ENCODE data around the gene JSRP1.

The JSRP1 gene

GRCh38 chr19:2255982-2256685 is at the start of gene JSRP1:
TSS of gene JSRP1 (minus strand) at chr19:2256417. CDS start at chr19:2255314, 1,103 bp downstream.
- DNase-seq, result peak; percentile 87

DNA sequence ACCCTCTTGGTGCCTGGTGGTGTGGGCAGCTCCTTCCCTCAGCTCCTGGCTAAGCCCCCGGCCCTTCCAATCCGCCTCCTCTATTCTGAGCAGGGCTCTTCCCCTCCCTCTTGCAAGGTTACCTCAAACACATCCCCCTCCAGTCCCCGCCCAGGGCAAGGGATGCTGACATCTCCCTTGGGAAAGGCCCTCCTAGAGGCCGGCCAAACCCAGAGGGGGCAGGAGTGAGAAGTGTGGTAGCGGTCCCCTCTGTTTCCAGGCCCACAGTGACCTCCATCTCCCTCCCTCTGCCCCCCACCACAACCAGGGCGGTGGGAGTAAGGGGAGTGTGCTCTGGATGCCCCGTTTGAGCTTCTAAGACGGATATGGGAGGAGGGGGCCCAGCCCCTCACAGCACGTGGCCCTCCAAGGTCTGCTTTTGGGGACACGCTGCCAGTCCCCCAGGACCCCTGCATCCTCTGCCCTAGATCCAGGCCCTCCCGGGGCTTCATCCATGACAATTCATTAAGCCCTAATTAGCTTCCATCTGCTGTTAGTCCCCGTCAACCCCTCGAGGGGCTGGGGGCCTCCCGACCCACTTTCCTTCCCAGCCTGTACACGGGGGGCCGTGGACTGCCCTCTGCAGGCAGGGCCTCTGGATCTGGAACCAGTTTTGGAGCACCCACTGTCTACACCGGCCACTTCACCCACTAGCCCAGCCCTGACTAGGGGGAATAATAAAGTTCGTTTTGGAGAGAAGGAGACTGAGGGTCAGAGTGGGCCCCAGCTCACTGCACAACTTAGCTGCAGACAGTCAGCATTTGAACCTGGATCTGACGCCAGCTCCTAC is 49.4 kb upstream of the JSRP1 start:
- DNase-seq, result no peak

DNA sequence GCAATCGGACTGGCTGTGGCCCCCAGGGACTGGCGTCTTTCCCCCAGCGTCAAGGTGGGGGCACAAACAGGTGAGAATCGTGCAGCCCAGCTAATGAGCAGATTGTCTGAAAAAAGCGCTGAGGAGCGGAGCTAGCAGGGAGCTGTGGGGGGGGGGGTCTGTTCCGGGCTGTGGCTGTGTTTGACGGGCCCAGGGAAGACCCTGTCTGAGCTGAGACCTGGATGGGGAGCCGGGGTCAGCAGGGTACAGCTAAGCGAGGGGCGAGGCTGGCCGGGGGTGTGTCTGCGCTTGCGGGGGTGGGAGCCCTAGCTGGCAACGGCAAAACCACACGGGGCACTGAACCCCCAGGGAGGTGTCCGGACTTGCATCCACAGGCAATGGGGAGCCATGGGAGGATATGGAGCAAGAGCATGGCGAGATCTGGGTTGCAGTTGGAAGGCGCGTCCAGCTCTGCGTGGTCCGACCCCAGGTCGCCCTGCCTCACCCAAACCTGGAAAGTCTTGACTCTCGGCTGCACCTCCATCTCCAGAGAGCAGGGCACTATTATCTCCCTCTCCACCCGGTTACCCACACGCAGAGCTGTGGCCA is 47.1 kb upstream of the JSRP1 start:
- DNase-seq, result no peak

DNA sequence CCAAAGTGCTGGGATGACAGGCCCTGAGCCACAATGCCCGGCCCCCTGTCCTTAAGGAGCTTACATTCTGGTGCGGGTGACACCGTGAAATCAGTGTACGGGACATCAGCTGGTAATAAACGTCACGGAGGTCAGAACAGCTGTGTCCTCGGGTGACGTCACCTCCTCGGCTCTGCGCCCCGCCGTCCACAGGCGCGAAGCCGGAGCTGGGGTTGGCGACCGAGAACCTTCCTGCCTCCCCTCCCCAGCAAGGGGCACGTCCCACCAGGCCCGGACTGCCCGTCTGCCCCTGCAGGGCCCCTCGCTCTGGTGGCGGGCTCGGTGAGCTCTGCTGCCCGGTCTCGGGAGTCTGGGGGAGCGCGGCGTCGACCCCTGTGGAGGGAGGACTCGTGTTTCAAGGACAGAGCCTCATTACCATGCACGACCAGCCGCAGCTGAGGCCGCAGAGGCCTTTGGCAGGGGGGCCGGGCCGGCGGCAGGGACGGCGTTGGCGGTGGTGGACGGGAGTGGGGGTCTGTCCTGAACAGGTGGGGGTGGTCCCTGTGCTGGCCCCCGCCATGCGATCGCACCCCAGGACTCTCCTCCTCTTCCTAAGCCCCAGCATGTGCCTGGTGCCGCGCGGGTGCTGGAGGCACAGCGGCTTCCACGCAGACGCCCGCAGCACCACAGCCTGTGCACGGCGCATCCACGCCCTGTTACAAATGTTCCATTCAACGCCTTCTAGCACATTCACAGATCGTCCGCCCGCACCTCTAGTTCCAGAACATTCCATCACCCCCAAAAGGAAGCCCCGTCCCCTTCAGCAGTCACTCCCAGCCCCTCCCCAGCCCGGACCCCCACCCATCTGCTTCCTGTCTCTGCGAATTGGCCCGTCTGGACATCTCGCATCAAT is 46.3 kb upstream of the JSRP1 start:
- no peak for DNase-seq

DNA sequence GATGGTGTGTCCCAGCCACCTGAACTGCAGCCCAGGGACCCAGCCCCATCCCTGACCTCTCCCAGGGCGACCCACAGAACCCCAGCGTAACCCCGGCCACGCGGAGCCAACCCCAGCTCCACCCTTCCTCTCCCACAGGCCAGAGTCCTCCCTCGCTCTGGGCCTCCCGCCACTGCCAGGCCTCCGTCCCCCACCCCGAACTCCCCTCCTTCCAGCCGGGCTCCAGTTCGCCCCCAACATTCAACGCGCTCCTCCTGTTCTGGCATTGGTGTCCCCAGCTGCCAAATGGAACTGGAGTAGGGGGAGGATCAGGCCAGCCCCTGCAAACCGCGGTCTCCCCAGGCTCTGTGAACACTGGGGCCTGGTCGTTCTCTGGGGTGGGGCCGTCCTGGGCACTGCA is 44.3 kb upstream of the JSRP1 start:
- DNase-seq, result no peak

DNA sequence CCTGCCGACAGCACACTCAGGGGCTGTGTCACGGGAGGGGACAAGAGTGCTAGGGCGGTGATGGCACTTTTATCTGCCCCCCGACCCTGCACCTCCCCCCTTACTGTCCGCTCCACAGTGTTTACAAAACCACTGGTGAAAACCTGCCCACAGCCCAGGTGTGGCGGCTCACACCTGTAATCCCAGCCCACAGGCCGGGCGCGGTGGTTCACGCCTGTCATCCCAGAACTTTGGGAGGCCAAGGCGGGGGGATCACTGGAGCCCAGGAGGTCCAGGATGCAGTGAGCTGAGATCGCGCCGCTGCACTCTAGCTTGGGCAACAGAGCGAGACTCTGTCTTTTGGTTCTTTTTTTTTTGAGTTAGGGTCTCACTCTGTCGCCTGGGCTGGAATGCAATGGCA is 39.9 kb upstream of the JSRP1 start:
- DNase-seq, result no peak

- no peak for DNase-seq
Observed at GRCh38 chr19:2294687-2295335, 38.6 kb upstream of the JSRP1 start.

- peak; percentile 75 for DNase-seq
Observed at GRCh38 chr19:2291185-2291751, 35.1 kb upstream of the JSRP1 start.

DNA sequence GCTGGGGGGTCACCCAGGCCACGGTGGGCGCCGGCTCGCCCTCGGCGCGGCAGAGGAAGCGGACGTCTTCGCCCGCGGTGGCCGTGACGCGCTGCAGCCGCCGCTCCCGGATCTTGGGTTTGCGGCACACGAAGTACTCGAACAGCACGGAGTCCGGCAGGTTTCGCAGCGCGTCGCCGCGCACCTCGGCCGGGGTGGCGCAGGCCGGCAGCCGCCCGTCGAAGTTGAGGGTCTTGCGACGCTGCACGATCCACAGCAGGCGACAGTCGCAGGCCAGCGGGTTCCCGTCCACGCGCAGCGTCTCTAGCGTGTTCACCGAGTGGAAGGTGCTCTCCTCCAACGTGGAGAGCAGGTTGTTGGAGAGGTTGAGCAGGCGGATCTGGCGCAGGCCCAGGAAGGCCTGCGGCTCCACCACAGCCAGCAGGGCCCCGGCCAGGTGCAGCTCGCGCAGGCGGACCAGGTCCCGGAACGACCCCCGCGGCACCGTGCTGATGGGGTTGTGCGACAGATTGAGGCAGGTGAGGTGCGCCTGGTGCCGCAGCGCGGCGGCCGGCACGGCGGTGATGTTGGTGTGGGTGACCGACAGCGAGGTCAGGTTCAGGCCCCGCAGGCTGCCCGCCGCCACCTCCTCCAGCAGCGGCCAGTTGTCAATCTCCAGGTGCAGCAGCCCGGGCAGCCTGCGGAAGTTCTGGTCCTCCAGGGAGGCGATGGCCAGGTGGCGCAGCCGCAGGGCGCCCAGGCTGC is 34.4 kb upstream of the JSRP1 start:
- DNase-seq, result peak; percentile 76

- DNase-seq, result peak; percentile 52
Observed at GRCh38 chr19:2289714-2290435, 33.7 kb upstream of the JSRP1 start.

DNA sequence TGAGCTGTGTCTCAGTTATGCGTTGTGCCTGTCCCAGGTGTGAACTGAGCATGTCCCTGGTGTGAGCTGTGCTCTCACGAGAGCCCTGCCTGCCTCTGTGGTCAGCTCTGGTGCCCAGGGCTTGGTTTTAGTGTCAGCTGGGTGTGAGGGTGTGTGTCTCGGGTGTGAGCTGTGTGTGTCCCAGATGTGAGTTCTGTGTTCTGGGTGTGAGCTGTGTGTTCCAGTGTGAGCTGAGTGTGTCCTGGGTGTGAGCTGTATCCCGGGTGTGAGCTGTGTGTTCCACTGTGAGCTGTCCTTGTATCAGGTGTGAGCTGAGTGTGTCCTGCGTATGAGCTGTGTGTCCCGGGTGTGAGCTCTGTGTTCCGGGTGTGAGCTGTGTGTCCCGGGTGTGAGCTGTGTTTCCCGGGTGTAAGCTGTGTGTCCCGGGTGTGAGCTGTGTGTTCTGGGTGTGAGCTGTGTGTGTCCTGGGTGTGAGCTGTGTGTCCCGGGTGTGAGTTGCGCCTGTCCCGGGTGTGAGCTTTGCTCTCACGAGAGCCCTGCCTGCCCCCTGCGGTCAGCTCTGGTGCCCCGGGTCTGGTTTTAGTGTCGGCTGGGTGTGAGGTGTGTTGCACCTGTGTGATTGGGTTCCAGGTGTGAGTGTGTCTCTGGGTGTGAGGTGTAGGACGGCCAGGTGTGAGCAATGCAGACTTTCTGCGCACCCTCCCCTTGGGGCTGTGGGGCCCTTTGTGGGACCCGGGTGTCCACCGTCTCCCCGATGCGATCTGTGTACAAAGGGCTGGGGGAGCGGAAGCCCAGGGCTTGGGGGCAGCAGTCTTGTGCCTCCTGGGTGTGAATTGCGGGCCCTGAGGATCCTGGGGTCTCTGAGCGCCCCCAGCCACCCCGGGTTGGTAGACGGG is 32.8 kb upstream of the JSRP1 start:
- no peak for DNase-seq

GRCh38 chr19:2288338-2288817 is 32.2 kb upstream of the JSRP1 start:
- DNase-seq, result no peak

- no peak for DNase-seq
Observed at GRCh38 chr19:2287585-2288337, 31.5 kb upstream of the JSRP1 start.

GRCh38 chr19:2286402-2287140 is 30.4 kb upstream of the JSRP1 start:
- DNase-seq, result no peak

DNA sequence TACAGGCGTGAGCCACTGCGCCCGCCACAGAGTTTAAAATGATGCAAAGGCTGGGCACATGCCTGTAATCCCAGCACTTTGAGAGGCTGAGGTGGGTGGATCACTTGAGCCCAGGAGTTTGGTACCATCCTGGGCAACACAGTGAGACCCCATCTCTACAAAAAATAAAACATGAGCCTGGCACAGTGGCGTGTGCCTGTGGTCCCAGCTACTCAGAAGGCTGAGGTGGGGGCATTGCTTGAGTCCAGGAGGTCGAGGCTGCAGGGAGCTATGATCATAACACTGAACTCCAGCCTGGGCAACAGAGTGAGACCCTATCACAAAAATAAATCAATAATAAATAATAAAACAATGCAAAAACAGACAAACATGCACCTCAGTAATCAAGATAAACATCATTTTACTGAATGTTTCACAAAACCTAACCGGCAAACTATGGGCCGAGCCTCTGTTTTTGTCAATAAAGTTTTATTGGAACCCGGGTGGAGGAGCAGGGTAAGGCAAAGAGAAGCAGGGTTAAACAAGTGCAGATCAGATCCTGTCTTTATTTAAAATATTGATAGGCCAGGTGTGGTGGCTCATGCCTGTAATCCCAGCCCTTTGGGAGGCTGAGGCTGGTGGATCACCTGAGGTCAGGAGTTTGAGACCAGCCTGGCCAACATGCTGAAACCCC is 27.8 kb upstream of the JSRP1 start:
- no peak for DNase-seq

DNA sequence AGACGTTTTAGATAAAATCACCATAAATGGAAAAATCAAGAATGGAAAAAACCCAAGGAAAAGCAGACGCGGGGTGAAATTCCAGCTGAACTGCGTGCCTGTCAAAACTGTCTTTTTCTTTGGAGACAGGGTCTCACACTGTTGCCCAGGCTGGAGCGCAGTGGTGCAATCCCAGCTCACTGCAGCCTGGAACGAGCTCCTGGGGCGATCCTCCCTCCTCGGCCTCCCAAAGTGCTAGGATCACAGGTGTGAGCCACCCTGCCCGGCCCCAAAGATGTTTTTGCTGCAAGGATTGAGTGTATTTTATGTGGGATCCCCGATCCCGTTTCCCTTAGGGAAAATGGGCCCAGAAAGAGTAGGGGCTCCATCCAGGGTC is 26.6 kb upstream of the JSRP1 start:
- no peak for DNase-seq

Measured in NCI-H146 (cell line).